ENCODE measurements around the gene RNF208. TPM values are rescaled to one million over a fixed set of nuclear protein-coding genes. Genes with fewer than 3 reads are reported as not detected.

RNF208 gene
- total and polyA plus RNA-seq, 9 of the 15 experiments (the other 6 are each of a cell fraction or from before 2014, with no cell fraction given), result 0.15 to 6.9 (median 0.50) TPM; not detected in 2

DNA sequence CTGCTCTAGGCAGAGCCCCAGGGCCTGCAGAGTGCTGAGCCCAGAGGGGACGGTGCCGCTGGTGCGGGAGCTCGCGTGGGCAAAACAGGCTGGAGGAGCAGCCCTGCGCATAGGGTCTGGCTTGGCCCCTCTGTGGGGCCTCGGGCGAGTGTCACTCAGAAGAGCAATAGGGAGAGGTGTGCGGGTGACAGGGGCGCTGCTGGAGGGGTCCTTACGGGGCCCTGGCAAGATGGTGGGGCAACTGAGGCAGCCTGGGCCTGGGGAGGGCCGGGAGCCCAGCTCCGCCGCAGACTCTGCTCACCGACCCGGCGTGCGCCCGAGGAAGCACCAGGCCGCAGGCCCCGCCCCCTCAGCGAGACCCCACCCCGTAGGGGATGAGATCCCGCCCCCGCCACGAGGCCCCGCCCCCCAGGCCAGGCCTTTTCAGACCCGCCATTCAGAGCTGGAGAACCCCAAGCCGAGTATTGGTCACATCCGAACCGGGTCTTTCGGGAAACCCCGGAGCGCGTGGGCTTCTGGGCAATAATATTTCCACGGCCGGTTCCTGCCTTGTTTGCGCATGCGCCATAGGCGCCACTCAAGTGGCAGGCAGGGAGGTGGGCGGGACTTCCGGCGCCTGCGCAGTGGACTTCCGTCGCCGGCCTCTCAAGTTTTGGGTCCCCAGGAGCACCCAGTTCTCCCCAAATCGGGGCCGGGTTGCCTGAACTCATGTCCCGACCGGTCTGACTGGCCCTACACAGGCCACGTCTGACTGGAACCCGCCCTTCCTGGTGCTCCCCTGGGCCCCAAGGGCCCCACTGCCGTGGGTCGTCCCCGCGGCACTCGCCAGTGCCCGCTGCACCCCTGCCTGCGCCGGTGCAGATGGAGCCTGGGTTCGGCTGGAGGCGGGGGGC lies 1.3 kb upstream of the RNF208 start (continued):
- TF ChIP-seq RBBP5 (IDR thresholded peaks at IDR 0.05; ENCODE audit: borderline replicate concordance, insufficient read depth, low read length, poor library complexity, severe bottlenecking) (no peak), ZBED1 (IDR thresholded peaks at IDR 0.05) (no peak), ZNF253 (CRISPR knock-in tag; conservative IDR thresholded peaks at IDR 0.05) (no peak), ZNF644 (tag; IDR thresholded peaks at IDR 0.05; ENCODE audit: low read depth) (no peak), MBD2 (IDR thresholded peaks at IDR 0.05; ENCODE audit: borderline replicate concordance, low read depth) (no peak), NCOA1 (IDR thresholded peaks at IDR 0.05; ENCODE audit: low read depth) (peak; percentile 84; the same call in 1 of the 2 replicates), FOXA3 (CRISPR knock-in tag; conservative IDR thresholded peaks at IDR 0.05 in 1 of 2, IDR thresholded peaks at IDR 0.05 in 1 of 2) (peak in 1 of 2 experiments; percentile 50; a peak in 1 of 4 replicates), SP1 (CRISPR knock-in tag; IDR thresholded peaks at IDR 0.05) (peak; percentile 65), PCBP2 (IDR thresholded peaks at IDR 0.05; ENCODE audit: low read depth, low read length, poor library complexity, severe bottlenecking) (no peak), POLR2A (conservative IDR thresholded peaks at IDR 0.05) (peak; percentile 89), NFIX (CRISPR knock-in tag; IDR thresholded peaks at IDR 0.05; ENCODE audit: low read depth) (no peak), BRD4 (IDR thresholded peaks at IDR 0.05) (no peak), EP400 (IDR thresholded peaks at IDR 0.05) (peak; percentile 67; the same call in 1 of the 2 replicates)
- TF ChIP-seq, protein P1, sequence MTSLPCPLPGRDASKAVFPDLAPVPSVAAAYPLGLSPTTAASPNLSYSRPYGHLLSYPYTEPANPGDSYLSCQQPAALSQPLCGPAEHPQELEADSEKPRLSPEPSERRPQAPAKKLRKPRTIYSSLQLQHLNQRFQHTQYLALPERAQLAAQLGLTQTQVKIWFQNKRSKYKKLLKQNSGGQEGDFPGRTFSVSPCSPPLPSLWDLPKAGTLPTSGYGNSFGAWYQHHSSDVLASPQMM (CRISPR knock-in tag; IDR thresholded peaks at IDR 0.05), result no peak
- TF ChIP-seq, protein P2, sequence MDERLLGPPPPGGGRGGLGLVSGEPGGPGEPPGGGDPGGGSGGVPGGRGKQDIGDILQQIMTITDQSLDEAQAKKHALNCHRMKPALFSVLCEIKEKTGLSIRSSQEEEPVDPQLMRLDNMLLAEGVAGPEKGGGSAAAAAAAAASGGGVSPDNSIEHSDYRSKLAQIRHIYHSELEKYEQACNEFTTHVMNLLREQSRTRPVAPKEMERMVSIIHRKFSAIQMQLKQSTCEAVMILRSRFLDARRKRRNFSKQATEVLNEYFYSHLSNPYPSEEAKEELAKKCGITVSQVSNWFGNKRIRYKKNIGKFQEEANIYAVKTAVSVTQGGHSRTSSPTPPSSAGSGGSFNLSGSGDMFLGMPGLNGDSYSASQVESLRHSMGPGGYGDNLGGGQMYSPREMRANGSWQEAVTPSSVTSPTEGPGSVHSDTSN (CRISPR knock-in tag; IDR thresholded peaks at IDR 0.05; ENCODE audit: low read depth), result no peak
- TF ChIP-seq, protein P2 (tag; conservative IDR thresholded peaks at IDR 0.05; ENCODE audit: low read depth), result peak; percentile 74
- TF ChIP-seq, protein P3, sequence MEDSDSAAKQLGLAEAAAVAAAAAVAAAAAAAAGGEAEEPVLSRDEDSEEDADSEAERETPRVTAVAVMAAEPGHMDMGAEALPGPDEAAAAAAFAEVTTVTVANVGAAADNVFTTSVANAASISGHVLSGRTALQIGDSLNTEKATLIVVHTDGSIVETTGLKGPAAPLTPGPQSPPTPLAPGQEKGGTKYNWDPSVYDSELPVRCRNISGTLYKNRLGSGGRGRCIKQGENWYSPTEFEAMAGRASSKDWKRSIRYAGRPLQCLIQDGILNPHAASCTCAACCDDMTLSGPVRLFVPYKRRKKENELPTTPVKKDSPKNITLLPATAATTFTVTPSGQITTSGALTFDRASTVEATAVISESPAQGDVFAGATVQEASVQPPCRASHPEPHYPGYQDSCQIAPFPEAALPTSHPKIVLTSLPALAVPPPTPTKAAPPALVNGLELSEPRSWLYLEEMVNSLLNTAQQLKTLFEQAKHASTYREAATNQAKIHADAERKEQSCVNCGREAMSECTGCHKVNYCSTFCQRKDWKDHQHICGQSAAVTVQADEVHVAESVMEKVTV (CRISPR knock-in tag; IDR thresholded peaks at IDR 0.05), result no peak
- TF ChIP-seq, protein P4, sequence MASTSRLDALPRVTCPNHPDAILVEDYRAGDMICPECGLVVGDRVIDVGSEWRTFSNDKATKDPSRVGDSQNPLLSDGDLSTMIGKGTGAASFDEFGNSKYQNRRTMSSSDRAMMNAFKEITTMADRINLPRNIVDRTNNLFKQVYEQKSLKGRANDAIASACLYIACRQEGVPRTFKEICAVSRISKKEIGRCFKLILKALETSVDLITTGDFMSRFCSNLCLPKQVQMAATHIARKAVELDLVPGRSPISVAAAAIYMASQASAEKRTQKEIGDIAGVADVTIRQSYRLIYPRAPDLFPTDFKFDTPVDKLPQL (IDR thresholded peaks at IDR 0.05; ENCODE audit: extremely low read depth, insufficient read length), result no peak
- TF ChIP-seq, protein P5, sequence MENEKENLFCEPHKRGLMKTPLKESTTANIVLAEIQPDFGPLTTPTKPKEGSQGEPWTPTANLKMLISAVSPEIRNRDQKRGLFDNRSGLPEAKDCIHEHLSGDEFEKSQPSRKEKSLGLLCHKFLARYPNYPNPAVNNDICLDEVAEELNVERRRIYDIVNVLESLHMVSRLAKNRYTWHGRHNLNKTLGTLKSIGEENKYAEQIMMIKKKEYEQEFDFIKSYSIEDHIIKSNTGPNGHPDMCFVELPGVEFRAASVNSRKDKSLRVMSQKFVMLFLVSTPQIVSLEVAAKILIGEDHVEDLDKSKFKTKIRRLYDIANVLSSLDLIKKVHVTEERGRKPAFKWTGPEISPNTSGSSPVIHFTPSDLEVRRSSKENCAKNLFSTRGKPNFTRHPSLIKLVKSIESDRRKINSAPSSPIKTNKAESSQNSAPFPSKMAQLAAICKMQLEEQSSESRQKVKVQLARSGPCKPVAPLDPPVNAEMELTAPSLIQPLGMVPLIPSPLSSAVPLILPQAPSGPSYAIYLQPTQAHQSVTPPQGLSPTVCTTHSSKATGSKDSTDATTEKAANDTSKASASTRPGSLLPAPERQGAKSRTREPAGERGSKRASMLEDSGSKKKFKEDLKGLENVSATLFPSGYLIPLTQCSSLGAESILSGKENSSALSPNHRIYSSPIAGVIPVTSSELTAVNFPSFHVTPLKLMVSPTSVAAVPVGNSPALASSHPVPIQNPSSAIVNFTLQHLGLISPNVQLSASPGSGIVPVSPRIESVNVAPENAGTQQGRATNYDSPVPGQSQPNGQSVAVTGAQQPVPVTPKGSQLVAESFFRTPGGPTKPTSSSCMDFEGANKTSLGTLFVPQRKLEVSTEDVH (IDR thresholded peaks at IDR 0.05; ENCODE audit: low read depth, partially characterized antibody), result no peak

Measured in K562 (cell line).